Measurements from ENCODE around the gene THAP4. TPM values are rescaled to one million over a fixed set of nuclear protein-coding genes. Genes with fewer than 3 reads are reported as not detected.

The THAP4 gene
- total and polyA plus RNA-seq, 2 of the 13 experiments (the other 11 are each of a cell fraction or from before 2014, with no cell fraction given), result 59.7 to 75.7 TPM

DNA sequence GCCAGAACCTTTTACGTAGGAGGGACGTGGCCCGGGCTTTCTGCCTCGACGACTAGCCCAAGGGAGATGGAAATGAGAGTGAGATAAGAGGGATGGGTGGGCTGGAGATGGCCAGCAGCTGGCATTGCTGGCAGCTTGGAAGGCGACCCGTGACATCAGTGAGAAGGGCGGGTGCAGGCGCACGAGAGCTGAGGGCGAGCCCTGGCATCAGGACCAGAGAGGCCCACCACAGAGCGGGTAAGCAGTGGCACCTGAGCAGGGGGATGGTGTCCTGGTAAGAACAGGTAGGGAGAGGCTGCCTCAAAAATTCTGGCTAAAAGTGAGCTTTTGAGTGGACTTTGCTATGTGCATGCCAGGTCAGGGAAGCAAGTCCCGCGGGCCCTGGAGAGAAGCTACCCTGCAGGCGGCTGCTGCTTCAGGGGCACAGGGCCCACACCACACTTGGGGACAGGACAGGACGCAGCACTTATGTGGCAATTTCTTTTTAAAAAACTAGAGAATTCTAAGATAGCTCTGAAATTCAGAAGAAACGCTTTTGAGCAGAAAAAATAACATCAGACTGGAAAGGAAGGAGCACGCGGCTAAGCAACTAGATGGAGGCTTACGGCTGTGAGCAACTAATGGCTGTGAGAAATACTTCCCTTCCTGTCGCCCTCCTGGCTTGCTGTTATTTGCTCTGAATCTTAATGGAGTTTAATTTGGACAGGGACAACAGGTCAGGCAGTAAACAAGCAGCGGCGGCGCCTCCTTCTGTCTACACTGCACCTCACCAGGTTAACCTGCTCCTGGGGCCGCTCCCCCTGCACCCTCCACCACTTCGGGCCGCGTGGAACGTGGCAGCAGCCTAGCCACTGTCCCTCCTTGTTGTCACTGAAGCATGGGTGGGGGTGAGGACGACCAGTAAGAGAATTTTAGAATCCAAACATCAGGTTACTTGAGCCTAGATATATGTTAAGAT is 20.5 kb downstream of the THAP4 start:
- CTCF ChIA-PET (ENCODE audit: low intra/inter-chr PET ratio, low total read pairs), result no interaction called here
- FAIRE-seq (no peak), DNase-seq (ENCODE audit: low spot score) (no peak), ATAC-seq (no peak)
- Histone ChIP-seq H3K9ac (ENCODE audit: insufficient read depth, low read depth, low read length) (no peak overlapping the region), H3K4me1 (ENCODE audit: insufficient read depth, low read length) (peaks cover 10% of the 10 kb centered on the region), H3K9me3 (ENCODE audit: low read length) (no peaks in the 10 kb centered on the region), H3K4me3 (replicated peaks in 1 of 3; ENCODE audit: insufficient read depth in 1 of 3, low read depth in 2 of 3, low read length in 3 of 3) (no peak overlapping the region), H4K20me1 (ENCODE audit: insufficient read depth, low read length) (no peaks in the 10 kb centered on the region), H2AFZ (ENCODE audit: low read length) (no peak overlapping the region), H3K27ac (ENCODE audit: extremely low read length, insufficient read depth, low read length) (no peak overlapping the region), H3K79me2 (ENCODE audit: insufficient read depth, low read length) (peaks cover 74% of the 10 kb centered on the region), H3K27me3 (ENCODE audit: control insufficient read depth in 1 of 2, insufficient read depth in 2 of 2, low read length in 2 of 2) (no peaks in the 10 kb centered on the region; a peak in 1 of 5 replicates), H3K36me3 (replicated peaks in 1 of 2; ENCODE audit: control insufficient read depth in 1 of 2, insufficient read depth in 2 of 2, low read length in 2 of 2) (peaks cover 19 to 54% of the 10 kb centered on the region in 2 experiments), H3K4me2 (ENCODE audit: low read depth, low read length) (no peak overlapping the region)
- intact Hi-C loops (cut with micrococcal nuclease; ENCODE audit: unreplicated experiment), result no loop called here
- POLR2A ChIA-PET, result no interaction called here
- no peak for TF ChIP-seq AHR (CRISPR knock-in tag; IDR thresholded peaks at IDR 0.05)
- 0 out of 2 replicates have a peak, but pooled peaks have one; percentile 2 for TF ChIP-seq ZNF253 (CRISPR knock-in tag; IDR thresholded peaks at IDR 0.05; ENCODE audit: borderline replicate concordance)
- no peak for TF ChIP-seq MAZ (IDR thresholded peaks at IDR 0.05; ENCODE audit: borderline replicate concordance, low read depth, low read length)
- TF ChIP-seq MAZ (CRISPR knock-in tag; IDR thresholded peaks at IDR 0.05; ENCODE audit: low read depth), result no peak
- TF ChIP-seq, protein P1, sequence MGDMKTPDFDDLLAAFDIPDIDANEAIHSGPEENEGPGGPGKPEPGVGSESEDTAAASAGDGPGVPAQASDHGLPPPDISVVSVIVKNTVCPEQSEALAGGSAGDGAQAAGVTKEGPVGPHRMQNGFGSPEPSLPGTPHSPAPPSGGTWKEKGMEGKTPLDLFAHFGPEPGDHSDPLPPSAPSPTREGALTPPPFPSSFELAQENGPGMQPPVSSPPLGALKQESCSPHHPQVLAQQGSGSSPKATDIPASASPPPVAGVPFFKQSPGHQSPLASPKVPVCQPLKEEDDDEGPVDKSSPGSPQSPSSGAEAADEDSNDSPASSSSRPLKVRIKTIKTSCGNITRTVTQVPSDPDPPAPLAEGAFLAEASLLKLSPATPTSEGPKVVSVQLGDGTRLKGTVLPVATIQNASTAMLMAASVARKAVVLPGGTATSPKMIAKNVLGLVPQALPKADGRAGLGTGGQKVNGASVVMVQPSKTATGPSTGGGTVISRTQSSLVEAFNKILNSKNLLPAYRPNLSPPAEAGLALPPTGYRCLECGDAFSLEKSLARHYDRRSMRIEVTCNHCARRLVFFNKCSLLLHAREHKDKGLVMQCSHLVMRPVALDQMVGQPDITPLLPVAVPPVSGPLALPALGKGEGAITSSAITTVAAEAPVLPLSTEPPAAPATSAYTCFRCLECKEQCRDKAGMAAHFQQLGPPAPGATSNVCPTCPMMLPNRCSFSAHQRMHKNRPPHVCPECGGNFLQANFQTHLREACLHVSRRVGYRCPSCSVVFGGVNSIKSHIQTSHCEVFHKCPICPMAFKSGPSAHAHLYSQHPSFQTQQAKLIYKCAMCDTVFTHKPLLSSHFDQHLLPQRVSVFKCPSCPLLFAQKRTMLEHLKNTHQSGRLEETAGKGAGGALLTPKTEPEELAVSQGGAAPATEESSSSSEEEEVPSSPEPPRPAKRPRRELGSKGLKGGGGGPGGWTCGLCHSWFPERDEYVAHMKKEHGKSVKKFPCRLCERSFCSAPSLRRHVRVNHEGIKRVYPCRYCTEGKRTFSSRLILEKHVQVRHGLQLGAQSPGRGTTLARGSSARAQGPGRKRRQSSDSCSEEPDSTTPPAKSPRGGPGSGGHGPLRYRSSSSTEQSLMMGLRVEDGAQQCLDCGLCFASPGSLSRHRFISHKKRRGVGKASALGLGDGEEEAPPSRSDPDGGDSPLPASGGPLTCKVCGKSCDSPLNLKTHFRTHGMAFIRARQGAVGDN (CRISPR knock-in tag; IDR thresholded peaks at IDR 0.05), result peak; percentile 10; the same call in 1 of the 2 replicates
- 0 out of 2 replicates have a peak, but pooled peaks have one; percentile 28 for TF ChIP-seq ZNF709 (CRISPR knock-in tag; IDR thresholded peaks at IDR 0.05)
- TF ChIP-seq ZNF331 (CRISPR knock-in tag; IDR thresholded peaks at IDR 0.05), result no peak
- no peak for TF ChIP-seq ZNF44 (CRISPR knock-in tag; IDR thresholded peaks at IDR 0.05)
- TF ChIP-seq, protein P2, sequence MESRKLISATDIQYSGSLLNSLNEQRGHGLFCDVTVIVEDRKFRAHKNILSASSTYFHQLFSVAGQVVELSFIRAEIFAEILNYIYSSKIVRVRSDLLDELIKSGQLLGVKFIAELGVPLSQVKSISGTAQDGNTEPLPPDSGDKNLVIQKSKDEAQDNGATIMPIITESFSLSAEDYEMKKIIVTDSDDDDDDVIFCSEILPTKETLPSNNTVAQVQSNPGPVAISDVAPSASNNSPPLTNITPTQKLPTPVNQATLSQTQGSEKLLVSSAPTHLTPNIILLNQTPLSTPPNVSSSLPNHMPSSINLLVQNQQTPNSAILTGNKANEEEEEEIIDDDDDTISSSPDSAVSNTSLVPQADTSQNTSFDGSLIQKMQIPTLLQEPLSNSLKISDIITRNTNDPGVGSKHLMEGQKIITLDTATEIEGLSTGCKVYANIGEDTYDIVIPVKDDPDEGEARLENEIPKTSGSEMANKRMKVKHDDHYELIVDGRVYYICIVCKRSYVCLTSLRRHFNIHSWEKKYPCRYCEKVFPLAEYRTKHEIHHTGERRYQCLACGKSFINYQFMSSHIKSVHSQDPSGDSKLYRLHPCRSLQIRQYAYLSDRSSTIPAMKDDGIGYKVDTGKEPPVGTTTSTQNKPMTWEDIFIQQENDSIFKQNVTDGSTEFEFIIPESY (CRISPR knock-in tag; IDR thresholded peaks at IDR 0.05), result peak; percentile 69
- in situ Hi-C loops (cut with HindIII; ENCODE audit: extremely low pct_ligation_motif_present, low pct_unique_long_range_greater_than_20kb), result no loop called here
- no TSS peak for BruUV-seq (replicated peaks)
- WGBS (ENCODE audit: low lambda C conversion rate), result 97% methylated on average over 30 of the region's 30 CpGs
